AG09319 (cell line): ENCODE results near the gene ZSCAN10.

Experiments used
- DNase-seq: peaks from one replicate; pipeline ENCODE4 v3.0.0-alpha.2; 2010; ENCODE audit warnings: low read depth; ENCODE audit errors: extremely low read depth
- TF ChIP-seq, protein P1 (sequence below): IDR thresholded peaks from 2 replicates; pipeline ENCODE4 v1.5.1; 2011; ENCODE audit warnings: low read depth, mild to moderate bottlenecking, inconsistent platforms, low read length, moderate library complexity

ZSCAN10 gene

DNA sequence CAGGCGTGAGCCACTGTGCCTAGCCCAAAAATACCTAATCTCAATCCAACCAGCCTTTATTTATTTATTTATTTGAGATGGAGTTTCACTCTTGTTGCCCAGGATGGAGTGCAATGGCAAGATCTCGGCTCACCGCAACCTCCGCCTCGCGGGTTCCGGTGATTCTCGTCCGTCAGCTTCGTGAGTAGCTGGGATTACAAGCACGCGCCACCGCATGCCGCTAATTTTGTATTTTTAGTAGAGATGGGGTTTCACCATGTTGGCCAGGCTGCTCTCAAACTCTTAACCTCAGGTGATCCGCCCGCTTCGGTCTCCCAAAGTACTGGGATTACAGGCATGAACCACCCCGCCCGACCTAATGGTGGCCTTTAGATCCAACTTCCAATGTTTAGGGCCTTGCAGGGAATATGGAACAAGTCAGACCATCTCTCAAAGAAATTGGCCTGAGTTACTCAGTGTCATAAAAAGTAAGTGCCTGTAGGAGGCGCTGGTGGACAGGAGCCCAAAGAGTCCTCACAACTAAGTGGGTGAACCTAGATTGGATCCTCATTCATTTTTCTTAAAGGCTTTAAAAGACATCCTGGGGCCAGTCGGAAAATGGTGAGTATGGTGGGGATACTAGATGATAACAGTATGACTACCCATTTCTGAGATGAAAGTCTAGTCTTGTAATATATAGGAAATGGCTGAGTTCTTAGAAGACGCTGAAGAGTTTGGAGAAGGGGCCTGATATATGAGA is 4.6 kb downstream of the ZSCAN10 start:
- TF ChIP-seq, protein P1, sequence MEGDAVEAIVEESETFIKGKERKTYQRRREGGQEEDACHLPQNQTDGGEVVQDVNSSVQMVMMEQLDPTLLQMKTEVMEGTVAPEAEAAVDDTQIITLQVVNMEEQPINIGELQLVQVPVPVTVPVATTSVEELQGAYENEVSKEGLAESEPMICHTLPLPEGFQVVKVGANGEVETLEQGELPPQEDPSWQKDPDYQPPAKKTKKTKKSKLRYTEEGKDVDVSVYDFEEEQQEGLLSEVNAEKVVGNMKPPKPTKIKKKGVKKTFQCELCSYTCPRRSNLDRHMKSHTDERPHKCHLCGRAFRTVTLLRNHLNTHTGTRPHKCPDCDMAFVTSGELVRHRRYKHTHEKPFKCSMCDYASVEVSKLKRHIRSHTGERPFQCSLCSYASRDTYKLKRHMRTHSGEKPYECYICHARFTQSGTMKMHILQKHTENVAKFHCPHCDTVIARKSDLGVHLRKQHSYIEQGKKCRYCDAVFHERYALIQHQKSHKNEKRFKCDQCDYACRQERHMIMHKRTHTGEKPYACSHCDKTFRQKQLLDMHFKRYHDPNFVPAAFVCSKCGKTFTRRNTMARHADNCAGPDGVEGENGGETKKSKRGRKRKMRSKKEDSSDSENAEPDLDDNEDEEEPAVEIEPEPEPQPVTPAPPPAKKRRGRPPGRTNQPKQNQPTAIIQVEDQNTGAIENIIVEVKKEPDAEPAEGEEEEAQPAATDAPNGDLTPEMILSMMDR: peak; percentile 42
- no peak for DNase-seq

DNA sequence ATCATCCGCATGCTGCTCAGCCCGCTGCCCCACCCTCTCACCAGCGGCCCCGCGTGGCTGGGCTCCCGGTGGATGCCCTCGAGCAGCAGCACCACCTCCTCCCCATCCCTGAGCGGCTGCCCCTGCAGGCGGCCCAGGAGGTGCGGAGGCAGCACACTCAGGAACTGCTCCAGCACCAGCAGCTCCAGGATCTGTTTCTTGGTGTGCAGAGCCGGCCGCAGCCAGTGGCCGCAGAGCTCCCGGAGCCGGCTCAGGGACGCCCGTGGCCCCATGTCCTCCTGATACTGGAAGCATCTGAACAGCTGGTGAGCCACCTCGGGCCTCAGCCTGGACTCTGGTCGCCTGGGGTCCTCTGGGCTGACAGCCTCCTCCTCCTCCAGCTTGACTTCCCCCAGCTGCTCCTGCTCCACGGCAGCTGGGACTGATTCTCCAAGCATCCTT is 6.6 kb downstream of the ZSCAN10 start:
- TF ChIP-seq, protein P1: no peak
- DNase-seq: no peak

DNA sequence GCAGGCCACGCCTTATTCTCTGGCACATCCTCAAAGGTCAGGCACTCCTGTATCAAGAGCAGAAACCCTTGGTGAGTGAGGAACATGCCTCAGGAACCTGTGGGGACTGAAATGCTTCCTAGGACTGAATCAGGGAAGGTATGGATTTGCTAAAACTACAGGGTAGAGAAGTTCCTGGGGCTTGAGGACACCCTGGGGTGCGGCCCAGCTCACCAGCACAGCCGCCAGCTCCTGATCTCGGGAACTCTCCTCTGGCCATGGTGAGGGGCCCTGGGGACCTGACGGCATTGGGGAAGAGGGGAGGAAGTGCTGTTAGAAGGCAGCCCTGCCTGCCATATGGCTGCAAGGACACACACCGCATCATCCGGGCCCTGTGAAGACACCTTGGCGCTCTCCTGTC is 7.5 kb downstream of the ZSCAN10 start:
- TF ChIP-seq, protein P1: no peak
- no peak for DNase-seq

DNA sequence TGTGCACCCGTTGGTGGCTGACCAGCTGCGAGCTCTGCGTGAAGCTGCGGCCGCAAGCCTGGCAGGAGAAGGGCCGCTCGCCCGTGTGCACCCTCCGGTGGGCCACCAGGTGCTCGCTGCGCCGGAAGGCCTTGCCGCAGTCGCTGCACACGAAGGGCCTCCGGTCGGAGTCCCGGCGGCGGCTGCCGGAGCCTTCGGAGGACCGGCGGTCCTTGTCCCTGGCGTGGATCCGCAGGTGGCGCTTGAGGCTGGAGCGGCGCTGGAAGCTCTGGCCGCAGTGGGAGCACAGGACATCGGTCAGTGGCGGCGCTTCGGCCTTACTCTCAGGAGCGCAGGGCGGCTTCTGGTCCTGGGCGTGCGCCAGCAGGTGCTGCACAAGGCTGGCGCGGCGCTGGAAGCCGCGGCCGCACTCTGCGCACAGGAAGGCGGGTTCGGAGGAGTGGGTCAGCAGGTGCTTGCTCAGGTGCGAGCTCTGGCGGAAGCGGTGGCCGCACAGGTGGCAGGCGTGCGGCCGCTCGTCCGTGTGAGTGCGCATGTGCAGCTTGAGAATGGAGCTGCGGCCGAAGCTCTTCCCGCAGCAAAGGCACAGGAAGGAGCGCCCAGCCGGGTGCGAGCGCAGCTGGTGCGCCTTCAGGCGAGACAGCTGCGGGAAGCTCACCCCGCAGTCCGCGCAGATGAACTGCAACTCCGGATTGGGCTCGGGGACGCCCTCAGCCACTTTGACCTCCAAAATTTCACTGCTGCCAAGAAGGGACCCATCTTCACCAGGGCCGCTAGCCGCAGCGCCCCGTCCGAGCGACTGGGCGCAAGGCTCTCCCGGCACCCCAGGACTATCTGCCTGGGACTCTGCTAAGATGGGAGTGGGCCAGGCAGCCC is 9.1 kb downstream of the ZSCAN10 start:
- TF ChIP-seq, protein P1: no peak
- DNase-seq: no peak

DNA sequence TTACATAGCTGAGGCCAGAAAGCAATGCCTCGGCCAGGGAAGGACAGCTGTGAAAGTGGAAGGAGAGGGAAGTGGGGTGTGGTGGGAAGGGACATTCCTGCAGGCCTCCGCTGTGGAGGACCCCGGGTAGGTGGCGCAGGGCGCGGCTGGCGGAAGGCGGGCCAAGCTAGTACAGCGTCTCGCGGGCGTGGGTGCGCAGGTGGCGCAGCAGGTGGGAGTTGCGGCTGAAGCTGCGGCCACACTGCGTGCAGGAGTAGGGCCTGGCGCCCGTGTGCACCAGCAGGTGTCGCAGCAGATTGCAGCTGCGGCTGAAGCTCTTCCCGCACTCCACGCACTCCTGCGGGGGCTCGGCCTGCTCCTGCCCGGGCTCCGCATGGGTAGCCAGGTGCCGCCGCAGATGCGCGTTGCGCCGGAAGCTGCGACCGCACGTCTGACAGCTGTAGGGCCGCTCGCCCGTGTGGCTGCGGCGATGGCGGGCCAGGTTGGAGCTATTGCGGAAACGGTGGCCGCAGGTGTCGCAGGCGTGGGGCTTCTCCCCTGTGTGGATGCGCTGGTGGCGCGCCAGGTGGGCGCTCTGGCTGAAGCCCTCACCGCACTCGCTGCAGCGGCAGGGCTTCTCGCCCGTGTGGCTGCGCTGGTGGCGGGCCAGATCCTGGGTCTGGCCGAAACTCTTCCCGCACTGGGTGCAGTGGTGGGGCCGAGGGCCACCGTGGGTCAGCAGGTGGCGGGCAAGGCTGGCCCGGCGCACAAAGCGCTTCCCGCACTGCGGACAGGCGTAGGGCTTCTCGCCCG is 10.0 kb downstream of the ZSCAN10 start:
- DNase-seq: no peak
- TF ChIP-seq, protein P1: no peak

DNA sequence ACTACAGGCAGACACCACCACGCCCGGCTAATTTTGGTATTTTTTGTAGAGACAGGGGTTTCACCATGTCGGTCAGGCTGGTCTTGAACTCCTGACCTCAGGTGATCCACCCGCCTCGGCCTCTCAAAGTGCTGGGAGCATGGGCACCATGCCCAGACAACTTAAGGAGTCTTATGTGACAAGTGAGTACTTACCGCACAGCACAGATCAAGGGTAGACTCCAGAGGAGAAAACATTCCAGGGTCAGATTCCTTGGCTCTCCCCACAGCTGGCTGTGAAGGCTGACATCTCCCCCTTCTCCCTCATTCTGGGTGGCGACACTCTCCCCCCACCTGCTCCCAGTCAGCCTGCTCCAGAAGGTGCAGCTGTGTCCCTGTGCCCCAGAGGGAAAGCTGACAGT is 10.6 kb downstream of the ZSCAN10 start:
- TF ChIP-seq, protein P1: no peak
- DNase-seq: no peak
